Measurements from ENCODE around the gene MPHOSPH6.

MPHOSPH6 gene

DNA sequence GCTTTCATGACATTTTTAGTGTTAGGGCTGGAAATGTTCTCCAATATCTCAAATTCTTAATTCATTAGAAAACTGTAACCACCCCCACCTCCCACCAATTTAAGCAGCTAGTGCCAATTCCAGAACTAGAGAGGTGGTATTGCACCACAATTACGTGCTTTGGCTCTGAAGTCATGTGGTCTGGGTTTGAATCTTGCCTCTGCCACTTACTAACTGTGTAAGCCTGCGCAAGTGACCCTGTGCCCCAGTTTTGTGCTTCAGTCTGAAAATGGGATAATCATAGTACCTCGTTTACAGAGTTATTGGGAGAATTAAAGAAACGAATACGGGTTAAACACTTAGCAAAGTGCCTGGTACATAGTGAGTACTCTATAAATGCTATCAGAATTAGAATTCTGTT, 14.2 kb upstream of the MPHOSPH6 start:
- H3K27ac ChIP-seq, result no peak overlapping the region
- TF ChIP-seq, protein P1, sequence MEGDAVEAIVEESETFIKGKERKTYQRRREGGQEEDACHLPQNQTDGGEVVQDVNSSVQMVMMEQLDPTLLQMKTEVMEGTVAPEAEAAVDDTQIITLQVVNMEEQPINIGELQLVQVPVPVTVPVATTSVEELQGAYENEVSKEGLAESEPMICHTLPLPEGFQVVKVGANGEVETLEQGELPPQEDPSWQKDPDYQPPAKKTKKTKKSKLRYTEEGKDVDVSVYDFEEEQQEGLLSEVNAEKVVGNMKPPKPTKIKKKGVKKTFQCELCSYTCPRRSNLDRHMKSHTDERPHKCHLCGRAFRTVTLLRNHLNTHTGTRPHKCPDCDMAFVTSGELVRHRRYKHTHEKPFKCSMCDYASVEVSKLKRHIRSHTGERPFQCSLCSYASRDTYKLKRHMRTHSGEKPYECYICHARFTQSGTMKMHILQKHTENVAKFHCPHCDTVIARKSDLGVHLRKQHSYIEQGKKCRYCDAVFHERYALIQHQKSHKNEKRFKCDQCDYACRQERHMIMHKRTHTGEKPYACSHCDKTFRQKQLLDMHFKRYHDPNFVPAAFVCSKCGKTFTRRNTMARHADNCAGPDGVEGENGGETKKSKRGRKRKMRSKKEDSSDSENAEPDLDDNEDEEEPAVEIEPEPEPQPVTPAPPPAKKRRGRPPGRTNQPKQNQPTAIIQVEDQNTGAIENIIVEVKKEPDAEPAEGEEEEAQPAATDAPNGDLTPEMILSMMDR (conservative IDR thresholded peaks at IDR 0.05), result no peak
- TF ChIP-seq ZFX (IDR thresholded peaks at IDR 0.05), result no peak

DNA sequence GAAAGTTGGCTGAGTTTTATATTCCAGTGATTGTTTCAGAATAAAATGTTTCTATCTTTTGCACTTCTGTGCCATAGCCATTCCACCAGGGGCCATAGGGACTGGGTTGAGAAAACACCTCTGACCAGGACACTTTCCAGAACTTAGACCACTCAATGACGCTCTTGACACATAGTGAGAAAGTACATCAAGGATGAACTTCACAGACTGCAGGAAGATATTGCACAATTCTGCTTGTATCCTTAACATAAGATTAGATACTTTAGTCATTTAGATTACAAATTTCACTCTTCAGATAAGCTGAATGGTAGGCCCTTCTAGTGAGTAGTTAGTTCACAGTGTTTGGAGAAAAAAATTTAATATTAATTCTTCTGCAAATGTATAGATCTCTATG, 13.0 kb upstream of the MPHOSPH6 start:
- no peak overlapping the region for H3K27ac ChIP-seq
- no peak for TF ChIP-seq ZFX (IDR thresholded peaks at IDR 0.05)

DNA sequence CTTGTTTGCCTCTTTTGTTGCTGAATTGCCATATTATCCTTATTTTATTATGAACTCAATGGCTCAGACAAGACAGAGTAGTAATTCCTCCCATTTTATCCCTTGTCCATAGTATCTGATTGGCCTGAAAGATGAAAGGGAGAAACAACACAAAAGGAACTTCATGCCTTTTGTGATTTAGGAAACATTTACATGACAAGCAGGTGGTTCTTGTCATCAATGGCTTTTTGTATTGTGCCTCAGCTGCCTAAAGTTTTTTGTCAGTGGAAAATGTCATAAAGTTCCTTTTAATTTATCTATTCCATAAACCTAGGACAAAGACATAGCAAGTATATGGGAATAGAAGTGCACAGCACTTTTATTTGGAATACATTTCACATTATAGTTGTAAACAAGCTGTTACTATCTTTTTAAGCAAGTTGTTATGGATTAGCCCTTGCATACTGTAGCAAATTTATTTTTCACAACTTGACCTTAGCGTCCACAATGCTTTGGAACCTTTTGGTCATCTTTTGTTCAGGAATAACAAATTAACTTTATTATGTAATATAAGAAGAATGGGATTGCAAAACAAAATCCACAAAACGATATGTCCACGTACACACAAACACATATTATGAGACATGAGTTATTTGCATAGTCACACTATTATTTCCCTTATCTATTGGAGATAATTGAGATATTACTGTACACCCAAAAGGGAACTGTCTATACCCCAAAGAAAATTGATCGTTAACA, 12.4 kb upstream of the MPHOSPH6 start:
- H3K27ac ChIP-seq, result no peak overlapping the region
- TF ChIP-seq, protein P1 (conservative IDR thresholded peaks at IDR 0.05), result no peak
- TF ChIP-seq ZFX (IDR thresholded peaks at IDR 0.05), result no peak

DNA sequence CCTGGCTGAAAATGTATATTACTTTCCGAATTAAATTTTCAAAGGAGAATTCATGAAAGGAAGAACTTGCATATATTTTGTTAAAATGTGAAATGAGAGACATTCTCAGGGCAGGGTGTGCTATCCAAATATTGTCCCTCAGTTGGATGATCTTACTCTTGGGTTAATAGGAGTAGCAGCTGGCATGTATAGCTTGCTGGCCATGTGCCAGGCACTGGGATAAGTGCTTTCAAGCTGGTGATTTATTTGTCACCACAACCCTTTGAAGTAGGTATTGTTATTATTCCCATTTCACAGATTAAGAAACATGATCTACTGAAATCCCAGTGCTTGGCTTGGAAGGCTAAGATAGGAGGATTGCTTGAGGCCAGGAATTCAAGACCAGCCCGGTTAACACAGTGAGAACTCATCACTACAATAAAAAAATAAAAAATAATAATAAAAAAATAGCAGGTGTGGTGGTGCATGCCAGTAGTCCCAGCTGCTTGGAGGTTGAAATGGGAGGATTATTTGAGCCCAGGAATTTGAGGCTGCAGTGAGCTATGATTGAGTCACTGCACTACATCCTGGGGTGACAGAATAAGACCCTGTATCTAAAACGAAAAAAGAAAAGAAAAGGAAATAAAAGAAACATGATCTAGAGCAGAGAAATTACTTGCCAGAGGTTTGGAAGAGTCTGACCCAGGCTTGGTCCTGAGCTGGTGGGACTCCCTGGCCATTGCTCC, 11.6 kb upstream of the MPHOSPH6 start:
- H3K27ac ChIP-seq, result no peak overlapping the region
- TF ChIP-seq, protein P1 (conservative IDR thresholded peaks at IDR 0.05), result no peak
- TF ChIP-seq ZFX (IDR thresholded peaks at IDR 0.05), result no peak

DNA sequence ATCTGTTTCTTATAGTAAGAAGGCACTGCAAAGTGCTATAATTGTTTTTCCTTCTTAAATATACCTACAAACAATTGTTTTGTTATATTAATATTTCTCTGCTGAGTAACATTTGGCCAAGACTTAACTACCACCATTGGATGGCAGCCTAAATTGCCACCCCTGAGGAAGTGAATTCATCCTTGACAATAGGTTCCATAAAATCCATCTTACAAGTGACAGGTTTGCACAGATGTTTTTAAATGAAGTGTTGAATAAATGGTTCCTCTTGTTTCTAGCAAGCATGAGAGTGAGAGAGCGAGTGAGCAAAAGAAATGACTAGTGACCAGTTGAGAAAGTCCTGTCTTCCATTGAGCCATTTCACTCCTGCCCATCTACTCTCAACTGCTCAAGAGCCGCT, 8.3 kb upstream of the MPHOSPH6 start:
- H3K27ac ChIP-seq, result no peak overlapping the region
- TF ChIP-seq, protein P1 (conservative IDR thresholded peaks at IDR 0.05), result no peak
- no peak for TF ChIP-seq ZFX (IDR thresholded peaks at IDR 0.05)

DNA sequence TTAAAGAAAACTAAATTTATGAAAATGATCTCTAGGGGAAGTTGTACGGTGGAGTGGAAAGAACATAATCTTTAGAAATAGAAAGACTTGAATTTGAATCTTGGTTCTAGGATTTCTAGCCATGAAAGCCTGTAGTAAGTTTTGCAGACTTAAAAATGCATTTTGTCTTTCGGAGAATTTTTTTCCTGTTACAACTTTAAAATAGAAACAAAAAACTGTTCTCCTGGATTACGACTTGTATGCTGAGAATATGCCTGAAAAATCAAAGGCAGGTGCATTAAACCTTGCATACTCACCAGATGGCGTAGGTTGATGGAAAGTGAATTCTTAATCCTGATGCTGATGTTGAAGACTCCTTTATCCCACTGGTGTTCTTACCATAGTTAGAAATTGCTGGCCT, 7.5 kb upstream of the MPHOSPH6 start:
- TF ChIP-seq, protein P1 (conservative IDR thresholded peaks at IDR 0.05), result no peak
- no peak for TF ChIP-seq ZFX (IDR thresholded peaks at IDR 0.05)

DNA sequence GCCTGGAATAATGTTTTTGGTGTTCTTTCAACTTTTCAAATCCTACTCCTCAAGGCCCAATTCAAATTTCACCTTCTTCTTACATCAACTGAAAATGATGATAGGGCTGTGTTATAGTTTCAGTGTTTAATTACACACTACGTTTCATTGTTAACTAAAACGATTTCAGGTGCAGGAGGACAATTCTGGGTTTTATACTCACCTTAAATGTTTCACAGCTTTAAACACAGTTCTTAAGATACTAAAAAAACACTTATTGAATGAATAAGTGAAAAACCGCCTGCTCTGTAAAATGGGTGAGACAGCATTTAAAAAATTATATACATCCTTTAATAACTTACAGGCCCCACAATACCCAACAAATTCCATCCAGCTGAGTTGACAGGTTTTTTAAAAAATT, 6.2 kb upstream of the MPHOSPH6 start:
- no peak overlapping the region for H3K27ac ChIP-seq
- TF ChIP-seq, protein P1 (conservative IDR thresholded peaks at IDR 0.05), result no peak
- no peak for TF ChIP-seq ZFX (IDR thresholded peaks at IDR 0.05)

More for the DNA sequence above, 7.5 kb upstream of the MPHOSPH6 start:
- no peak overlapping the region for H3K27ac ChIP-seq

Measured in C4-2B (cell line).